ENCODE measurements around the gene SCAMP2.

SCAMP2 gene

DNA sequence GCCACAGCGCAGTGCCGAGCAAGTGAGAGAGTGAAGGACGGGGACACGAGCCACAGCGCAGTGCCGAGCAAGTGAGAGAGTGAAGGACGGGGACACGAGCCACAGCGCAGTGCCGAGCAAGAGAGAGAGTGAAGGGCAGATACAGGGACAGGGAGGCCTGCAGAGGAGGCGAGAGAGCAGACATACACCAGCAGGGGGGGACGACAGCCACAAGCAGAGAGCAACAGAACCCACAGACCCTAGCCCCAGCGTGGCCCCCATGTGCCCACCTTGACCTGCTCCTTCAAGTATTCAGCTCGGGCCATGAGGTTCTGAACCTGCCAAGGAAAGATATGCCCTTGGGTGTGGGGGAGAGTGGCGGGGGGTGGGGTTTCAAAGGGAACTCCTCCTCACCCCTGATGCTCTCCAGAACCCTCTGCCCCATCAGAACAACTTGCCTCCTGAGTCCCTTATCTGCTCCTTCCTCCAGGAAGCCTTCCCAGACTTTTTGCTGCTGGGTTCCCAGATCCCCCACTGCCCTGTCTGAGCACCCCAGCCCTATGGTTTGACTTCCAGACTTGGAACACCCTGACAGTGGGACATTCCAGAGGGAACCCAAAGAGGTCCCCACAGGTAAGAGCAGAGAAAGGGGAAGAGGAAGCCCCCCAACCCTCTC is 35.6 kb downstream of the SCAMP2 start:
- no peak for DNase-seq

DNA sequence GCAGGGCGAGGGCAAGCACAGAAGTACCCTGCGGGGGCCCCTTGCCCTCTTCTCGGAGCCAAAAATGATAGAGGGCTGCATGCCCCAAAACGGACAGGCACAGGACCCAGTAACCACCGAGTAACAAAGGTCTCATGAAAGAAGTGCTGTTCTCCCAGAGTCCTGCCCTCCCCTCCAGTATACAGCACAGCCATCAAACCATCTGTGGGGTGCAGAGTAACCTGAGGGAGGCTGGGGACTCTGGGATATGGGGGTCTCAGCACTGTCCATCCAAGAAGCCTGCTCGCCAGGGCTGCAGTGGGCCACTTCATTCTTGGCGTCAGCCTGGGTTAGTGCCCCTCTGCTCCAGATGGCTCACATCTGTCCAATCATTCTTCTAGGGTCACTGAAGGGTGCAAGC is 36.3 kb downstream of the SCAMP2 start:
- no peak for DNase-seq

DNA sequence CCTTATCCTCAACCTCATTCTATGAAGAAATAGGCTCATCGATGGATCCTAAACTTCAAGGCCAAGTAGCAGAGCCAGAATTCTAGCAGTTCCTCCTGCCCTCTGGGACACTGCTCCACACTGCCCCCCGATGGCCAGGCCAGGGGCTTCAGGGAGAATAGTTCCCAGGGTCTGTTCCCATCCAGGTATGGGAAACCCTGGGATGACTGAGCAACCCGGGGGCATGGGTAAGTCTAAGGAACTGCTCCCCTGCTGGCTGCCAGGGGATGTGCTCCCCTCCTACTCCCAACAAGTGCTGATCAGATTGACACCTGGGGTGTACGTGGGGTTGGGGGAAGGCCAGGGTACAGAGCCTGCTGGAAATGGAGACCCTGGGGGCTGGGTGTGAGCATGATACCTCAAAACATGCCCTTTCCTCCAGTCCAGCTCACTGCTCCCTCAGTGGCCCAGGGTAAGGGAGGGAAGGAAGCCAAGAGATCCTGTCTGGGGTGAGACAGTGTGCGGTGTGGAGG is 37.8 kb downstream of the SCAMP2 start:
- DNase-seq = no peak

DNA sequence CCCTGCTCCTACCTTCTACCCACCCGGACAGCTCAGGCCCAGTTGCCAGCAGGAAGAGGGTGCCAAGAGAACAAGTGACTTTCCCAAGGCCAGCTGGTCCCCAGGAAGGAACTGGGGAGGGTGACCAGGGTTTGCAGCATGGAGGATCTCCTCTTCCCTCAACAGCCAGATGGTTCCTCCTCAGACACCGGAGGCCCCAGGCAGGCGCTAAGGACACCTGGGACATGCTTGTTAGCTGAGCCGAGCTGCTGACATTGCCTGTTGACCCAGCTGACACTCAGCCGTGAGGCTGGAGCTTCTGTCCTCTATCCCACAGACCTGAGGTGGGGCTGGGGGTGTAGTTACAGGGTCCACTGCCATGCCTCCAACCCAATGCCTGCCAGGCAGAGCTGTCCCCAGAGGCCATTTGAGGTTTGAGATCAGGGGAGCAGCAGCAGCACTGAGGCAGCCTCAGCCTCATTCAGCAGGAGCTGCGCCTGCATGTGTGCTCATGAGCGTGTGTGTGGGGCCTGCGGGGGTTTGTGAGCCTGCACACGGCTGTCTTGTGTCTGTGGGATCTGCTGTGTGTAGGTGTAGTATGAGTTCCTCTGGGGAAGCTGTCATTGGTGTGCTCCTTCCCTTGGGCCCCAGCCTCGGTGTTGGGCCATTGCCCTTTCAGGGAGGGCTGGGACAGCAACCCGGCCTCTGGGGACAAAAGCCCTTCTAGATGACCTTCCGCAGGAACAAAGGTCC is 39.6 kb downstream of the SCAMP2 start:
- DNase-seq = no peak

DNA sequence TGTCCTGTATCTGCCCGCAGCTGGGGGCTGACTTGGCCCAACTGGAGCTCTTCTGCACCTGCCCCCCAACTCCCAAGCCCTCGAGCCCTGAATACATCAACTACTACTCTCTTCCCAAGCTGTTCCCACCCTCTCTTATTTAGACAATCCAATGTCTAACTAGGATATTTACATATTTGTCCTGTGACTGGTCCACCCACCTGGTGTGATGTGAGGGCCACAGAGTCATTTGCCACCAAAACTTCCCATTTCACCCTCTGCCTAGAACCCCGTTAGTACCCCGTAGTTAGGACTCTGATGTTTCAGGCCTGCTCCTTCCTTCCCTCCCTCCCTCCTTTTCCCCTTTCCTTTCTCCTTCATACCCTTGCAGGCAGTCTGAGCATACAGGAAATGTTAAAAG is 40.3 kb downstream of the SCAMP2 start:
- DNase-seq = no peak

DNA sequence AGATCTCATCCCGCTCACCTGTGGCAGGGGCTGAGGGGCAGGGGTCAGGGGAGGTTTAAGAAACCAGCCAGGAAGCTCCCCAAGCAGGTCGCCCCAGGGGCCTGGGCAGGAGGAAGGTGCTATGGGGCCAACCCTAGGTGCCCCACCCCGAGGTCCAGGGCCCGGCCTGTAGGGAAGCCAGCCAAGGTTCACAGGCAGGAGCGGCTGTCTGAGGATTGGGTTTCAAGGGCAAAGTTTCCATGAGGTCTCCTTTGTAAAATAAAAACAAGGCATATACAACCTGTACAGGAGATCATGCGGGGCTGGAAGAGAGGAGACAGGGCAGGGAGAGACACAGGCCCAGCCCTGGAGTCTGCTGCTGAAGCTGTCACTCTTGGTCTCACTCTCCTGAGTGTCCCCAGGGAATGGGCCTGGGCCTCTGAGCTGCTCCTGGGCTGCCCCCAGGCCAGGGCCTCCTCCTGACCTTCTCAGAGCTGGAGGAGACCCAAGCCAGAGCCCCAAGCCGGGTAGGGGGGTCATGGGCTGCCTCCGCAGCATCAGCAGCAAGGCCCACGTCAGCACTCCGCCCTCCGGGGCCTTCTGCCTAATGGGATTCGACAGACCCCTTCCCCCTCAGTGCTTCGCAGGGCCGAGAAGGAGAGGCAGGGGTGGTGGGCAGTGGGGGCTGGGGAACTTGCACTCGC is 41.2 kb downstream of the SCAMP2 start:
- no peak for DNase-seq

DNA sequence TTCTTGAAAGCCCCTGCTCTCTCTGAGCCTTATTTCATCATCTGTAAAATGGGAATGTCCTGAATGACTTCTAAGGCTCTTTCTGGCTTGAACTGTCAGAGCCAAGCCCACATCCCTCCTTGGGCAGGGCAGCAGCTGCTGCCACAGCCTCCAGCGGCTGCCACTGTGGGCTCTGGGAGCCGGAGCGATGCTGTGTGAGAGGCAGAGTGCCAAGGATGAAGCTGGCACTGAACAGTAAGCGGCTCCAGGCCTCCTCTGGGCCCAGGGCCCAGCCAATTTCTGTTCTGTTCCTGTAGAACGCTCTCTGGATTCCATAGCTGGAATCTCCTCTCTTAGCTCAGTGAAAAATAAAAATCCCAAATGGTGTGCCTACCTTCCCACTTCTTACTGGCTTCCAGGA is 42.3 kb downstream of the SCAMP2 start:
- DNase-seq = no peak

DNA sequence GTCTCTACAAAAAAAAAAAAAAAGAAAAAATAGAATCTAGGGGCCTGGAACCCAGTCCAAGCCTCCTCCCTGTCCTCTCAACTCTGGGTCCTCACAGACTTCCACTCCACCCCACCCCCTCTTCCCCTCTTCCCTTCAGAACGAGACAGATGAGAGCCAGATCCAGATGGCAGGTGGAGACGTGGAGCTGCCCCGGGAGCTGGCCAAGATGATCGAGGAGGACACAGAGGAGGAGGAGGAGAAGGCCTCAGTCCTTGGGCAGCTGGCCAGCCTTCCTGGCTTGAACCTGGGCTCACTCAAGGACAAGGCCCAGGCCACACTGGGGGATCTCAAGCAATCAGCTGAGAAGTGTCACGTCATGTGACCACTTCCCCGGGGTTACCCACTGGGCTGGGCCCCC is 43.2 kb downstream of the SCAMP2 start:
- no peak for DNase-seq

DNA sequence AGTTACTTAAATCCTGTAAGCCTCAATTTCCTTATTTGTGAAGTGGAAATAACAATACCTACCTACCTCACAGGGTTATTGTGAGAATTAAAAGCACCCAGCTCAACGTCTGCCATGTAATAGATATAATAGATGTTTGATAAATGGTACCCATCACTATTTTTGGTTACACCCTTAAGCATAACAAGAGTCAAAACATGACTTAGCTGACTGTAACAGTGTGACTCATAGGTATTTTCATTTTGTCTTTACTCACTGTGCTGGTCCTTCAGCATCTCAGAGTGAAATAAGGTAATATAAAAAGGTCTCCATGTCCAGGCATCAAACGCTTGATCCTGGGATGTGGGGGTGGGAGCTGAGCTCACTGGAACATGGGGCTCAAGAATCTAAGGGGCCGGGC is 43.7 kb downstream of the SCAMP2 start:
- no peak for DNase-seq

DNA sequence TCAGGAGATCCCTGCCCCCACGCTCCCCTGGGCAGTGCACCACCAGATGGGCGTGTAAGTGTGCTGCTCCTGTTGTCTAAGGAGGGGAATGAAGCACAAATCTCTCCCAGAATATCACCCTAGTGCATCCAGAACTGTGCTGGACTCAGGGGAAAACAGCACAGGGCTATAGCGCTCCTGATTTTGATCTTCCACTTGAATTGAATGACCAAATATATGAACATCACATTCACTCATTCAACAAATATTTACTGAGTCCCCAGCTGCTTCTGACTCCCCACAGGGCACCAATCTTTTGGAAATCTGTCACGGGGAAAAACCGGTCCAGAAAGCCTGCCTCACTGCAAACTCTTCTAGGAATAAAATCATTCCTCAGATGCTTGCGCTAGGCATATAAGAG is 44.3 kb downstream of the SCAMP2 start:
- peak; percentile 23 for DNase-seq

DNA sequence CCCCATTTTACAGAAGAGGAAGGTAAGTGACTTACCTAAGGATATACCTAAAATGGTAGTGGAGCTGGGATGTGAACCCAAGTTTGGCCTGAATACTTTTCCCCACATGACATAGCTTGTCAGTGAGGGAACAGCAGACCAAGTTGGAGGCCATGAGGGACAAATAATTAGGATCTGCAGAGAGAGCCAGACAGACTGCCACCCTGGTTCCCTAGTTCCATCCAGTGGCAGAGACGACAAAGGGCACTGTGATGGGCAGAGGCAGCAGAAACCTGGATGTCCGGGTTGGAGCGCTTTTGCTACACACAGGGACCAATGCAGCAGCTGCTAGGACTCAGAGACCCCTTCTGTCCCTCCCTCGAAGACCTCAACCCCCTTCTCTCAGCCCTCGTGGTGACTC is 45.6 kb downstream of the SCAMP2 start:
- DNase-seq = no peak

DNA sequence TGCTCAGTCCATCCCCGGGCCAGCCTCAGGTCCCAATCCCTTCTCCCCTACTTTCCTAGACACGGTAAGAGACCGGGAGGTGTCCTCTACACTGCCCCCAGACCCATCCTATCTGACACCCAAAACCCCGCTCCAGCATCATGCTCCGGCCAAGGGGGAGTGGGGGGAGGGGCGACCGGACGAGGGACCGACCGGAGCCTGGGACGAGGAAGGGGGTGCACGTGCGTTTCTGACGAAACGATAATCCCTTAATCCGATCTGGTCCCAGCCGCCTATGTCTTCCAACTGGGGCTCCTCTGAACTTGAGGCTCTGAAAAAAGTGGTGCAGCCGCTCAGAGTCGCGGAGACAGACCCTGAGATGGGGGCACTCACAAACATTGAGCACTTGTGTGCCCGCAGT is 46.2 kb downstream of the SCAMP2 start:
- DNase-seq = no peak

DNA sequence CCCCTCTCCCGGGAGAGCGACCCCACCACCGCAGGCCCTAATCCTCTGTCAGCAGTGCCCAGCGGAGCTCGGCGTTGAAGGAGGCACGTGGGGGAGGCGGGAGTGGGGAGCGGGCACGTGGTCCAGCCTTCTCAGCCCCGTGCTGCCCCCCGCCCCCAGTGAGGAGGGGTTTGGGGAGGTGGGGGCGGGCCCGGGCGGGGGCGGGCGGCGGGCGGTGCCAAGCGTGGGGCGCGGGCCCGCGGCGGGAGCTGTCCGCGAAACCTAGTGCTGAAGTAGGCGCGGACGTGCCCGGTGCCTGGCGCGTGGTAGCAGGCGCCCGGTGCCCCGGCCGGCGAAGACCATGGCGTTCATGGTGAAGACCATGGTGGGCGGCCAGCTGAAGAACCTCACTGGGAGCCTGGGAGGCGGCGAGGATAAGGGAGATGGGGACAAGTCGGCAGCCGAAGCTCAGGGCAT is 46.8 kb downstream of the SCAMP2 start, which contains the start of gene CPLX3:
TSS of gene CPLX3 (plus strand) at position 264 of the 456 bp plus-strand sequence. CDS start at position 341, 77 bp downstream.
- no peak for DNase-seq

DNA sequence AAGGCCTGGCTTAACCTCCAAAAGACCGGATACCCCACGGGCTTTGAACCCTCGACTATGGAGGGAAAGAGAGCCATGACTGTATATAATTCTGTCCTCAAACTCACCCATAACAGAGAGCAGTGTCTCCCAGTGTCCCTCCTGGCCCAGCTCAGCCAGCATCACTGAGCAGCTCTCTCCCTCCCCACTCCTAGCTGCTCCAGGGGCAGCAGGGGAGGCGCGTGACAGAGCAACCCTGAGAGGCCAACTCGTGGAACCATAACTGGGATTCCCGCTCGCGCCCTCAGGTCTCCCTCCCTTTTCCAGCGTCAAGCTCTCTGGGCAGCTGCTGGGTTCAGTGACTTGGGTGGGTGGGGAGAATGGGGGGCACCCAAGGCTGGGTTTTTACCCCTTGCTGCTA is 47.3 kb downstream of the SCAMP2 start:
- DNase-seq = no peak

DNA sequence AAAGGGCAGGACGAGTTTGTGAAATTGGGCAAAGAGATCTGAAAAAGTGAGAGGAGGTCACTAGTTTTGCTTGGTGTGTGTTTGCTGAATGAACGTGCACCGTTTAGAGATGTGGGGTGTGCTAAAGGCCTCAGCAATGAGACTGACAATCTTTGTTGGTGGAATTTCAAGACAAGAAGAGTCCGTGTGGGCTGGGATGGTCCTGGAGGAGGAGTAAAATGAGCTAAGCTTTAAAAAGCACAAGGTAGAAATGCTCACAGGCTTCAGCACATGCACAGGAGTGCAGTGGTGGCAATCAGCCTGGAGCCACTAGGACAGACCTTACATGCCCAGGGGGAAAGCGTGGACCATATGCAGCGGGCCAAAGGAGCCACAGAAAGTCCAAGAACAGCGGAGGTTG is 48.2 kb downstream of the SCAMP2 start:
- DNase-seq = no peak

DNA sequence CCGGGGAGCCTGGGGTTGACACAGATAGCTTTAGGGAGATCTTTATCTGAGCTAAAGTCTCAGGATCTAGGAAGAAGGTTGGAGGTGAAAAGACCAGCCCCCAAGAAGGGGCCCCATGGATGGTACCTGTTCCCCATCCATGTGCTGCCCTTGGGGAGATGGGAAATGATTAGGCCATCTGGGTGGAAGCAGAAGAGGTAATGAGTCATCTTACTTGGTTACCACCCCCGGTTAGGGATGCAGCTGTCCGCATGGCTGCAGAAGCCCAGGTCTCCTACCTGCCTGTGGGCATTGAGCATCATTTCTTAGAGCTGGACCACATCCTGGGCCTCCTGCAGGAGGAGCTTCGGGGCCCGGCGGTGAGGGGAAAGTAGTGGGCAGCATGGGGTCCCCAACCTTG is 49.8 kb downstream of the SCAMP2 start:
- no peak for DNase-seq

DNA sequence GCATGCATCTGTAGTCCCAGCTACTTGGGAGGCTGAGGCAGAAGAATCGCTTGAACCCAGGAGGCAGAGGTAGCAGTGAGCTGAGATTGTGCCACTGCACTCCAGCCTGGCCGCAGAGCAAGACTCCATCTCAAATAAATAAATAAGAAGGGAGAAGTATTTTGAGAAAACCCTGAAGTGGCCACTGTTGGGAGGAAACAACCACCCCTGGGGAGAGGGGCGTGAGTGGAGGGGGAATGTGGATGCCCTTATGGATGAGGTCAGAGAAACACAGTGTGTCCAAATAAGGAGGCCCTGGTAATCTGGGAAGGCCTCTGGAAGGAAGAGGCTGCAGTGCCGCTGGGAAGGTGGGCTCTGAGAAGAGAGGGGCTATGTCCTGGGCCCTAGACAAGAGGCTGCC is 50.9 kb downstream of the SCAMP2 start:
- DNase-seq = no peak

DNA sequence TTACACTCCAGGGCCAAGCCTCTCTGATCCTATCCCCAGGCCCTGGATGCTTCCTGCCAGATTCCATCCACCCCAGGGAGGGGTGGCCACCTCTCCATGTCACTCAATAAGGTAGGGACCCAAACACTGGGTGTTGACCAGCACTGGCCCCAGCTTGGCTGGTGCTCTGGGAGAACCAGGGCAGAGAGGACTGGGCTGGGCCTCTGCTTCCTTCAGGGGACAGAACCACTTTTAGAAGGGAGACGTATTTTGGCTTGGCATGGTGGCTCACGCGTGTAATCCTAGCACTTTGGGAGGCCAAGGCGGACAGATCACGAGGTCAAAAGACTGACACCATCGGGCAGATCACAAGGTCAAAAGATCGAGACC is 51.4 kb downstream of the SCAMP2 start:
- no peak for DNase-seq

DNA sequence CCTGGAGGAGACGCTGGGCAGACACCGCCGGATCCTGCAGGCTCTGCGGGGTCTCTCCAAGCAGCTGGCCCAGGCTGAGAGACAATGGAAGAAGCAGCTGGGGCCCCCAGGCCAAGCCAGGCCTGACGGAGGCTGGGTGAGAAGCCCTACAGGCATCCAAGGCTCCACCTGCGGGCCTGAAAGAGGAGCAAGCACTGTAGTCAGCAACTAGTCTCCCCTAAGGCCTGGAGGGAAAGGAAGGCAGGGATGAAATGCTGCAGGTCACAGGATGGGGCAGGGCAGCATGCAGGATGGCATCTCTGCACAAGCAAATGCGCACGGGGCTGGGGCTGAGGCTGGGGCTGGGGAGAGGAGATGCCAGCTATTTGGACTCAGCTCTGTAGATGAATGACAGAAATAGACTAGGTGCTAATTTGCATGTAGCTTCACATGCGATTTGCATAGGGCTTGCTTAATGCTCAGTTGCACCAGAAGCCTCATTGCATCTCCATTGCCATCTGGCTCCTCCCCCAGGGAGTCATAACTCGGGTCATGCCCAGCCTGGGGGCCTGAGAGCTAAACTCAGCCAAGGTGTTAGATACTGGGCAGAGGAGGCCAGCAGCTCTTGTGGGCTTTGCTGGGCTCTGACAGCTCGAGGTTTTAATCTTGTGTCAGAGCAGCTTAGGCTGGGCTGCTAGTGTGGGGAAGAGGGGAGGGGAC is 51.9 kb downstream of the SCAMP2 start:
- DNase-seq = no peak

DNA sequence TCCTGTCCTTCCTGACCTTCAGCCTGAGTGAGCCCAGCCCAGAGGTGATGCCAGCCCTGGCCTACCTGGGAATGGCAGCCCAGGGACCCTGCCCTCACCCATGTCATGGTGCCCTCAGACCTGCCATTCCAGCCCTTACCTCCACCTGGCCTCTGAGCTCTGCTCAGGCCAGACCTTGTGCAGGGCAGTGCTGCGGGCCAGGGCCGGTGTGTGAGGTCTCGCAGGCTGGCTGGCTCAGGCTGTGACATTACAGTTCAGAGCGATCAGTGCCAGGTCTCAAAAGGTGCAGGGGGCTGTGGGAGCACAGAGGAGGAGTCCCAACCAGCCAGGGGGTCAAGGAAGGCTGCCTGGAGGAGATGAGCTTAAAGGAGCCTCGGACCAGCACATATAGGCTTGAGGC is 53.1 kb downstream of the SCAMP2 start:
- DNase-seq = no peak

DNA sequence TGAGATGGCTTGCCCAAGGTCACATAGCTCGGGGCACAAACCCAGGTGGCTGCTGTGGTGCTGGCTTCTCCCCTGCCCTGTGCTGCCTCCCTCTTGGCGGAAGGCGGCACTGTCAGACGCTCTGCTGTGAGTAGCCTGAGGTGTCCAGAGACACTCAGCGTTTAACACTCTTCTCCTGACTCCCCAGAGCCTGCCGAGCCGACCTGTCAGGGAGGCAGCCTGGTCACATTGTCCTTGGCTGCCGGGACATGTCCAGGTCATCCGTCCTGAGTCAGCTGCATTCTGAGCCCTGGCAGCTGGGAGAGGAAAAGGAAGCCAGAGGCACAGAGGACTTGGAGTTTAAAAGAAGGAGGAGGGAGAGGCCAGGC is 55.8 kb downstream of the SCAMP2 start:
- DNase-seq = no peak

DNA sequence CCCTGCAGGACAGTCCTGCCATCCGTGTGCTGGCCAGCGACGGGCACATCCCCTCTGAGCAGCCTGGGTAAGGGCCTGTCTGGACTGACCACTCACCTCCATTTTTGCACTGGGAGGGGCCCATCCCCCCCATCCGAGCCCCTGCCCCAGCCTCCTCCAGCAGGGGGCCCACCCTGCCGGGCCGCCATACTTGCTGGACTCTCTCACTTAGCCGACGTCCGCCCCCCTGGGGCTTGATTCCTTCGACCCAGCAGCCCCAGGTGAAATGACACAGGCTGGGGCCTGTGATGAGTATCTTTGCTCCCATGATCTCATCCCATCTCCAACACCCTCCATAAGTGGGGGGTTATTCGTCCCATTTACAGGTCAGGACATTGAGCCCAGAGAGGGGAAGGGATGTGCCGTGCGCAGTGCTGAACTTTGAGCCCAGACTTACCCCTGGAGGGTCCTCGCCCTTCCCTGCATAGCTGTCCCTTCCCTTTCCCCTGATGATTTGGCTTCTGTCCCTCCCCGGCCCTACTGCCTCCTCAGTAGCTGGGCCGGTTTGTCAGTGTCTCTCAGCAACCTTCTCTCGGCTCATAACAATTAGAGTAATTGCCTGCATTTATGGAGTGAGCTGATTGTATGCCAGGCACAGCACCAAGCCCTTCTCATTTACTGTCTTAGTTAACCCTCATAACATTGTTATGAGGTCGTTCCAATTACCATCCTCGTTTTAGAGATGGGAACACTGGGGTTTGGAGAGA is 56.4 kb downstream of the SCAMP2 start:
- no peak for DNase-seq

DNA sequence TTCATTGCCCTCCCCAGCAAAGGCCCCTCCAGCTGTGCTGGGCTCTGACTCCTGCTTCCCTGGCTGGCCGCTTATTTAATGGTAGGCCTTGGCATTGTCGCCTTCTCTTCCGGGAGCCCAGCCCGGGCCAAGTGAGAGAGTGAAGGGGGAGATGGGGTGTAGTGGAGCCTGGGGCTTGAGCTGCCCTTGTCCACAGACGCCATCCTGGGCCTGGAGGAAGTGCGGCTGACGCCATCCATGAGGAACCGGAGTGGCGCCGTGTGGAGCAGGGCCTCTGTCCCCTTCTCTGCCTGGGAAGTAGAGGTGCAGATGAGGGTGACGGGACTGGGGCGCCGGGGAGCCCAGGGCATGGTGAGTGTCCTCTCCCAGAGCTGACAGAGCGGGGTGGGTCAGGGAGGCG is 57.2 kb downstream of the SCAMP2 start:
- no peak for DNase-seq

Data from NCI-H774 (cell line).